HepG2 (cell line): ENCODE data around the gene WWC1. TPM values are rescaled to one million over a fixed set of nuclear protein-coding genes. Genes with fewer than 3 reads are reported as not detected.
A peak's percentile ranks its signal among the peaks of the same experiment; 100 is the strongest.

Experiments used
- AGO2 ChIP-seq: fragments of 200-400 bp; formaldehyde crosslinking; optimal IDR thresholded peaks from 2 replicates; pipeline ENCODE3; 2017; ENCODE audit warnings: mild to moderate bottlenecking, low read depth, low read length, moderate library complexity
- ATF4 ChIP-seq, 2 experiments: fragments of 450-650 bp in 1 of 2; sonication (generic) in 1 of 2; formaldehyde crosslinking; IDR thresholded peaks; 2 replicates each; pipeline versions ENCODE4 v1.5.0 to v1.8.0; 2020 to 2022; ENCODE audit warnings: mild to moderate bottlenecking in 1 of 2, missing genetic modification reagents in 1 of 2
- FLYWCH1 ChIP-seq: sonication (generic); formaldehyde crosslinking; IDR thresholded peaks from 2 replicates; pipeline ENCODE4 v1.8.1; 2023; ENCODE audit warnings: mild to moderate bottlenecking, missing genetic modification reagents
- GLMP ChIP-seq: sonication (generic); formaldehyde crosslinking; IDR thresholded peaks from 2 replicates; pipeline ENCODE4 v1.9.0; 2021; ENCODE audit warnings: missing genetic modification reagents, mild to moderate bottlenecking, borderline replicate concordance
- HNRNPLL ChIP-seq: fragments of 200-400 bp; formaldehyde crosslinking; IDR thresholded peaks from 2 replicates; pipeline ENCODE4 v1.6.1; 2017; ENCODE audit warnings: mild to moderate bottlenecking, low read depth, low read length; ENCODE audit not compliant: poor library complexity, severe bottlenecking
- MBD4 ChIP-seq: IDR thresholded peaks from 2 replicates; pipeline ENCODE4 v1.6.1; 2012; ENCODE audit warnings: low read length, inconsistent platforms, borderline replicate concordance
- NFKBIZ ChIP-seq: IDR thresholded peaks from 2 replicates; pipeline ENCODE4 v1.6.1; 2018; ENCODE audit warnings: missing genetic modification reagents, missing compliant biosample characterization
- PRMT3 ChIP-seq: sonication (generic); formaldehyde crosslinking; IDR thresholded peaks from 2 replicates; pipeline ENCODE4 v1.8.1; 2022; ENCODE audit warnings: low read depth, mild to moderate bottlenecking, moderate library complexity, missing genetic modification reagents, borderline replicate concordance
- RAD51 ChIP-seq: fragments of 450-650 bp; IDR thresholded peaks from 2 replicates; pipeline ENCODE4 v1.6.1; 2016; ENCODE audit warnings: borderline replicate concordance
- REPIN1 ChIP-seq: sonication (generic); formaldehyde crosslinking; IDR thresholded peaks from 2 replicates; pipeline ENCODE4 v1.8.0; 2022; ENCODE audit warnings: missing genetic modification reagents, low read depth, mild to moderate bottlenecking, borderline replicate concordance
- RFXAP ChIP-seq: sonication (generic); formaldehyde crosslinking; IDR thresholded peaks from 2 replicates; pipeline ENCODE4 v1.4.0; 2020; ENCODE audit warnings: missing genetic modification reagents, borderline replicate concordance
- SALL2 ChIP-seq: sonication (generic); formaldehyde crosslinking; IDR thresholded peaks from 2 replicates; pipeline ENCODE4 v1.8.1; 2023; ENCODE audit warnings: mild to moderate bottlenecking, missing genetic modification reagents, inconsistent platforms
- SCMH1 ChIP-seq: sonication (generic); formaldehyde crosslinking; IDR thresholded peaks from 2 replicates; pipeline ENCODE4 v1.9.0; 2021; ENCODE audit warnings: missing genetic modification reagents, mild to moderate bottlenecking, borderline replicate concordance
- U2AF2 ChIP-seq: fragments of 200-400 bp; formaldehyde crosslinking; IDR thresholded peaks from 2 replicates; pipeline ENCODE4 v1.6.1; 2017; ENCODE audit warnings: low read depth, mild to moderate bottlenecking, low read length
- ZNF225 ChIP-seq: sonication (generic); formaldehyde crosslinking; IDR thresholded peaks from 2 replicates; pipeline ENCODE4 v1.4.0; 2020; ENCODE audit warnings: mild to moderate bottlenecking, missing genetic modification reagents
- ZNF501 ChIP-seq: sonication (generic); formaldehyde crosslinking; IDR thresholded peaks from 2 replicates; pipeline ENCODE4 v1.5.1; 2020; ENCODE audit warnings: mild to moderate bottlenecking, moderate library complexity, missing genetic modification reagents
- ZNF614 ChIP-seq: IDR thresholded peaks from 2 replicates; pipeline ENCODE4 v1.6.1; 2018; ENCODE audit warnings: missing biosample characterization, missing genetic modification reagents, inconsistent platforms, borderline replicate concordance
- ZNF644 ChIP-seq: IDR thresholded peaks from 2 replicates; pipeline ENCODE4 v1.6.1; 2016; ENCODE audit warnings: low read depth
- ZNF652 ChIP-seq: IDR thresholded peaks from 2 replicates; pipeline ENCODE4 v1.6.1; 2016; ENCODE audit warnings: low read depth, borderline replicate concordance
- ZNF709 ChIP-seq: sonication (generic); formaldehyde crosslinking; IDR thresholded peaks from 2 replicates; pipeline ENCODE4 v1.5.0; 2020; ENCODE audit warnings: mild to moderate bottlenecking, missing genetic modification reagents
- polyA plus RNA-seq, 8 experiments: library from polyadenylated mRNA; depleted of rRNA in 3 of 8; stranded (reverse) in 7 of 8; unstranded in 1 of 8; fragments of >200 nt; fragmentation: Illumina TruSeq in 4 of 8; extraction: Trizol in 4 of 8; gene quantifications; 2 replicates each; pipeline versions ENCODE4 v1.2.1 to v1.2.3, GENCODE V29; 2011 to 2016; ENCODE audit warnings: low read depth in 4 of 8, missing spikeins in 1 of 8, mixed read lengths in 1 of 8; ENCODE audit not compliant: insufficient read depth in 1 of 8
- total RNA-seq, 5 experiments: library from RNA; depleted of rRNA; stranded (reverse); fragments of >200 nt; fragmentation: Illumina TruSeq; extraction: Trizol; gene quantifications; 2 replicates each; pipeline ENCODE4 v1.2.3, GENCODE V29; 2016; ENCODE audit warnings: low read depth in 1 of 5
- TF ChIP-seq, protein P1 (sequence below): sonication (generic); formaldehyde crosslinking; IDR thresholded peaks from 2 replicates; pipeline ENCODE4 v1.4.0; 2020; ENCODE audit warnings: missing genetic modification reagents
- TF ChIP-seq, protein P2 (sequence below): IDR thresholded peaks from 2 replicates; pipeline ENCODE4 v1.6.1; 2012; ENCODE audit warnings: low read length, improper control_type of control experiment
- TF ChIP-seq, protein P3 (sequence below): sonication (generic); formaldehyde crosslinking; IDR thresholded peaks from 2 replicates; pipeline ENCODE4 v1.8.1; 2023; ENCODE audit warnings: mild to moderate bottlenecking, moderate library complexity, missing genetic modification reagents

The WWC1 gene
- total and polyA plus RNA-seq, 2 of the 13 experiments (the other 11 are each of a cell fraction or from before 2014, with no cell fraction given) = 8.3 to 17.9 TPM

DNA sequence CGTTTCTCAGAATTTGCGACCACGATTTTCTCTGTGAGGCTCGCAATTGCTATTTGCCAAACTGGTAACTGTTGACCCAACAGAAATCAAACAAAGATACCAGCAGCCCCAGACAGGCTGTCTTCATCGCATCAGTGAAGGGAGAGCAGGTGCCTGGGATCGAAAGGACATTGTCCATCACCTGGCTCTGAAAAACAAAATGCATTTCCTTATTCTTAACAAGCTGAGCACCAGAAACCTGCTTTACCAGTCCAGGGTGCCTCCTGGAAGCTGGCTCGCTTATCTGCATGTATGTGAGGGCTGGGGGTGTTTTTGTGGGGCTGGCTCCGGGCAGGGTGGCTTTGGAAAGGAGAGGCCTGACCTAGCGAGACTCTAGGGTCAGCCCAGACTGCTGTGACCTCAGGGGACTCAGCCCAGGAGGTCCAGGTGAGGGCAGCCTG is 24.7 kb downstream of the WWC1 start (continued):
- TF ChIP-seq AGO2 = no peak
- TF ChIP-seq ATF4 (CRISPR knock-in tag; IDR thresholded peaks at IDR 0.05) = no peak
- no peak for TF ChIP-seq NFKBIZ (CRISPR knock-in tag)
- no peak for TF ChIP-seq REPIN1 (CRISPR knock-in tag)
- TF ChIP-seq, protein P1, sequence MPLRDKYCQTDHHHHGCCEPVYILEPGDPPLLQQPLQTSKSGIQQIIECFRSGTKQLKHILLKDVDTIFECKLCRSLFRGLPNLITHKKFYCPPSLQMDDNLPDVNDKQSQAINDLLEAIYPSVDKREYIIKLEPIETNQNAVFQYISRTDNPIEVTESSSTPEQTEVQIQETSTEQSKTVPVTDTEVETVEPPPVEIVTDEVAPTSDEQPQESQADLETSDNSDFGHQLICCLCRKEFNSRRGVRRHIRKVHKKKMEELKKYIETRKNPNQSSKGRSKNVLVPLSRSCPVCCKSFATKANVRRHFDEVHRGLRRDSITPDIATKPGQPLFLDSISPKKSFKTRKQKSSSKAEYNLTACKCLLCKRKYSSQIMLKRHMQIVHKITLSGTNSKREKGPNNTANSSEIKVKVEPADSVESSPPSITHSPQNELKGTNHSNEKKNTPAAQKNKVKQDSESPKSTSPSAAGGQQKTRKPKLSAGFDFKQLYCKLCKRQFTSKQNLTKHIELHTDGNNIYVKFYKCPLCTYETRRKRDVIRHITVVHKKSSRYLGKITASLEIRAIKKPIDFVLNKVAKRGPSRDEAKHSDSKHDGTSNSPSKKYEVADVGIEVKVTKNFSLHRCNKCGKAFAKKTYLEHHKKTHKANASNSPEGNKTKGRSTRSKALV = no peak
- TF ChIP-seq HNRNPLL = no peak
- TF ChIP-seq ZNF225 (CRISPR knock-in tag) = no peak
- TF ChIP-seq, protein P2, sequence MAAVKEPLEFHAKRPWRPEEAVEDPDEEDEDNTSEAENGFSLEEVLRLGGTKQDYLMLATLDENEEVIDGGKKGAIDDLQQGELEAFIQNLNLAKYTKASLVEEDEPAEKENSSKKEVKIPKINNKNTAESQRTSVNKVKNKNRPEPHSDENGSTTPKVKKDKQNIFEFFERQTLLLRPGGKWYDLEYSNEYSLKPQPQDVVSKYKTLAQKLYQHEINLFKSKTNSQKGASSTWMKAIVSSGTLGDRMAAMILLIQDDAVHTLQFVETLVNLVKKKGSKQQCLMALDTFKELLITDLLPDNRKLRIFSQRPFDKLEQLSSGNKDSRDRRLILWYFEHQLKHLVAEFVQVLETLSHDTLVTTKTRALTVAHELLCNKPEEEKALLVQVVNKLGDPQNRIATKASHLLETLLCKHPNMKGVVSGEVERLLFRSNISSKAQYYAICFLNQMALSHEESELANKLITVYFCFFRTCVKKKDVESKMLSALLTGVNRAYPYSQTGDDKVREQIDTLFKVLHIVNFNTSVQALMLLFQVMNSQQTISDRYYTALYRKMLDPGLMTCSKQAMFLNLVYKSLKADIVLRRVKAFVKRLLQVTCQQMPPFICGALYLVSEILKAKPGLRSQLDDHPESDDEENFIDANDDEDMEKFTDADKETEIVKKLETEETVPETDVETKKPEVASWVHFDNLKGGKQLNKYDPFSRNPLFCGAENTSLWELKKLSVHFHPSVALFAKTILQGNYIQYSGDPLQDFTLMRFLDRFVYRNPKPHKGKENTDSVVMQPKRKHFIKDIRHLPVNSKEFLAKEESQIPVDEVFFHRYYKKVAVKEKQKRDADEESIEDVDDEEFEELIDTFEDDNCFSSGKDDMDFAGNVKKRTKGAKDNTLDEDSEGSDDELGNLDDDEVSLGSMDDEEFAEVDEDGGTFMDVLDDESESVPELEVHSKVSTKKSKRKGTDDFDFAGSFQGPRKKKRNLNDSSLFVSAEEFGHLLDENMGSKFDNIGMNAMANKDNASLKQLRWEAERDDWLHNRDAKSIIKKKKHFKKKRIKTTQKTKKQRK = no peak
- TF ChIP-seq ZNF709 (CRISPR knock-in tag) = 0 out of 2 replicates have a peak, but pooled peaks have one; percentile 35
- no peak for TF ChIP-seq FLYWCH1 (CRISPR knock-in tag)
- TF ChIP-seq RAD51 = no peak
- TF ChIP-seq ZNF501 (CRISPR knock-in tag) = peak; percentile 50; the same call in 1 of the 2 replicates
- TF ChIP-seq SALL2 = no peak
- TF ChIP-seq, protein P3, sequence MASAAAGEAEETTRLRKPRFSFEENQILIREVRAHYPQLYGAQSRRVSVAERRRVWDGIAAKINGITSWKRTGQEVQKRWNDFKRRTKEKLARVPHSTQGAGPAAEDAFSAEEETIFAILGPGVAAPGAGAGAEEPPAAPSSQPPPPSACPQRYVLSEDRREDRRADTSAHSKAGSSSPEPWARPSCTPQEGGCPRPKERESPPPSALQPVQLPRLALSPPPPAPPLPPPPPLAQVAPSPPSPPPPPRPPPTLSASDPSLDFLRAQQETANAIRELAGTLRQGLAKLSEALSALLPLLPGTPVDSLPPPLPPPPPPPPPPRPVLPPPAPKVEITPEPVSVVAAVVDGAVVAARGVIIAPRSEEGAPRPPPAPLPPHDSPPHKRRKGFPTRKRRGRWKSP (CRISPR knock-in tag) = no peak
- no peak for TF ChIP-seq RFXAP
- 0 out of 2 replicates have a peak, but pooled peaks have one; percentile 42 for TF ChIP-seq ZNF644
- peak; percentile 99 for TF ChIP-seq ZNF614 (CRISPR knock-in tag)
- TF ChIP-seq ZNF652 (CRISPR knock-in tag) = no peak
- TF ChIP-seq GLMP (CRISPR knock-in tag) = no peak
- TF ChIP-seq PRMT3 (CRISPR knock-in tag) = no peak
- no peak for TF ChIP-seq SCMH1 (CRISPR knock-in tag)
- TF ChIP-seq U2AF2 = no peak
- TF ChIP-seq MBD4 = no peak
